HepG2 (cell line): ENCODE results near the gene OR14I1.

Source experiments
- EP300 ChIP-seq, 3 experiments: sonication (generic) in 1 of 3; formaldehyde crosslinking in 1 of 3; IDR thresholded peaks; 2 replicates each; pipeline versions ENCODE4 v1.5.1 to v1.6.1; 2011 to 2020; ENCODE audit warnings: low read depth in 2 of 3, low read length in 2 of 3, borderline replicate concordance in 1 of 3, improper control_type of control experiment in 1 of 3, mild to moderate bottlenecking in 1 of 3, missing genetic modification reagents in 1 of 3, moderate library complexity in 1 of 3
- SALL2 ChIP-seq: sonication (generic); formaldehyde crosslinking; IDR thresholded peaks from 2 replicates; pipeline ENCODE4 v1.8.1; 2023; ENCODE audit warnings: mild to moderate bottlenecking, missing genetic modification reagents, inconsistent platforms
- TBP ChIP-seq: sonication (generic); formaldehyde crosslinking; IDR thresholded peaks from 2 replicates; pipeline ENCODE4 v1.5.0; 2020; ENCODE audit warnings: missing genetic modification reagents
- ZBTB20 ChIP-seq: sonication (generic); formaldehyde crosslinking; IDR thresholded peaks from 2 replicates; pipeline ENCODE4 v1.8.1; 2023; ENCODE audit warnings: missing genetic modification reagents, low read depth, mild to moderate bottlenecking, borderline replicate concordance
- ZFP36L2 ChIP-seq: sonication (generic); formaldehyde crosslinking; IDR thresholded peaks from 2 replicates; pipeline ENCODE4 v1.4.0; 2020; ENCODE audit warnings: missing genetic modification reagents
- ZNF121 ChIP-seq: sonication (generic); formaldehyde crosslinking; IDR thresholded peaks from 2 replicates; pipeline ENCODE4 v1.5.0; 2020; ENCODE audit warnings: mild to moderate bottlenecking, missing genetic modification reagents
- ZNF143 ChIP-seq: sonication (generic); formaldehyde crosslinking; IDR thresholded peaks from 2 replicates; pipeline ENCODE4 v1.4.0; 2020; ENCODE audit warnings: missing genetic modification reagents
- ZNF326 ChIP-seq: sonication (generic); formaldehyde crosslinking; IDR thresholded peaks from 2 replicates; pipeline ENCODE4 v1.4.0; 2020; ENCODE audit warnings: missing genetic modification reagents, borderline replicate concordance

DNA sequence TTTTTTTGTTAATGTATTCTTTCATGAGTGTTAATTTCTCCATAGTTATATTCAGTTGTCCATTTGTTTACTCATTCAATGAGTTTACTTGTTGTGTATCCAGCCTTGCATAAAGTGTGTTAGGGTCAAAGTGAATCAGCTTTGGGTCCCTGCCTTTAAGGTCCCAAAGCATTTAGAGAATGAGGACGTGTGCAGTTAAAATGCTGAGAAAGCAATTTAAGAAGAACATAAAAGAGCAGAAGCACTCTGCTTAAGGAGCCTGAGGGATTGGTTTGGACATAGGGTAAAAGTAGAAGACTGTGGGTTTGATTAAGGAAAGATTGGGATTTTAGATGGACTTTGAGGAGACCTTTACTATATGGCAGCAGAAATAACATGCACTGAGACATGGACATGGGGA, 3.5 kb downstream of the OR14I1 start:
- TF ChIP-seq SALL2 (CRISPR knock-in tag) (no peak), EP300 (IDR thresholded peaks at IDR 0.05; ENCODE audit: low read depth in 2 of 2, low read length in 2 of 2) (no peak), EP300 (CRISPR knock-in tag; IDR thresholded peaks at IDR 0.05; ENCODE audit: borderline replicate concordance) (no peak), ZNF326 (no peak), ZBTB20 (CRISPR knock-in tag) (no peak), ZNF143 (CRISPR knock-in tag) (no peak), TBP (no peak), ZNF121 (CRISPR knock-in tag) (no peak), ZFP36L2 (no peak)
